ENCODE measurements around the gene FAM149B1.

The FAM149B1 gene

GRCh38 chr10:73264423-73264822 is 96.5 kb downstream of the FAM149B1 start:
- no peak for DNase-seq (ENCODE audit: low read depth, low spot score)

GRCh38 chr10:73281097-73281496 is 113.2 kb downstream of the FAM149B1 start:
- DNase-seq (ENCODE audit: low read depth, low spot score): no peak

GRCh38 chr10:73287441-73287840 is 119.5 kb downstream of the FAM149B1 start:
- no peak for DNase-seq (ENCODE audit: low read depth, low spot score)

GRCh38 chr10:73289958-73290357 is 122.0 kb downstream of the FAM149B1 start:
- no peak for DNase-seq (ENCODE audit: low read depth, low spot score)

GRCh38 chr10:73293461-73293860 is 125.5 kb downstream of the FAM149B1 start:
- no peak for DNase-seq (ENCODE audit: low read depth, low spot score)
